ENCODE data around the gene LRP3. TPM values are rescaled to one million over a fixed set of nuclear protein-coding genes. Genes with fewer than 3 reads are reported as not detected.

LRP3 gene
- total RNA-seq, 2 experiments from 2014 or later = 0.11 TPM; not detected in 1

DNA sequence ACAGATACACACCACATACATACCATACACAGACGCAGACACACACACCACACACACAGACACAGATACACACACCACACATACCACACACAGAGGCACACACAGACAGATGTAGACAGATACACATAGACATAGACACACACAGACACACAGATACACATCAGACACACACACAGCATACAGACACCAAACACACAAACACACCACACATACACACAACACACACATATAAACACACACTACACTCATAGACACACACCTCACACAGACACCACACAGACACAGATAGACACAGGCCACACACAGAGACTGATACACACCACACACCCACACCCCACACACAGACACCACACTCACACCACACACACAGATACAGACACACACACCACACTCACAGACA lies 56.4 kb downstream of the LRP3 start:
- Histone ChIP-seq H3K4me1 (ENCODE audit: insufficient read depth, low read length) (peaks cover 6% of the 10 kb centered on the region), H3K27me3 (ENCODE audit: control insufficient read depth in 1 of 2, insufficient read depth in 2 of 2, low read length in 2 of 2) (no peaks in the 10 kb centered on the region), H3K4me3 (ENCODE audit: low read length) (no peak overlapping the region), H3K9me3 (ENCODE audit: control insufficient read depth in 1 of 2, insufficient read depth in 1 of 2, low read length in 2 of 2) (peaks cover 6 to 17% of the 10 kb centered on the region in 2 experiments), H3K27ac (ENCODE audit: low read depth in 1 of 2, low read length in 2 of 2) (no peak overlapping the region), H3K36me3 (ENCODE audit: insufficient read depth, low read length) (no peaks in the 10 kb centered on the region)
- no peaks in the 10 kb centered on the region for H3K9me3 Mint-ChIP-seq
- TF ChIP-seq, protein P1, sequence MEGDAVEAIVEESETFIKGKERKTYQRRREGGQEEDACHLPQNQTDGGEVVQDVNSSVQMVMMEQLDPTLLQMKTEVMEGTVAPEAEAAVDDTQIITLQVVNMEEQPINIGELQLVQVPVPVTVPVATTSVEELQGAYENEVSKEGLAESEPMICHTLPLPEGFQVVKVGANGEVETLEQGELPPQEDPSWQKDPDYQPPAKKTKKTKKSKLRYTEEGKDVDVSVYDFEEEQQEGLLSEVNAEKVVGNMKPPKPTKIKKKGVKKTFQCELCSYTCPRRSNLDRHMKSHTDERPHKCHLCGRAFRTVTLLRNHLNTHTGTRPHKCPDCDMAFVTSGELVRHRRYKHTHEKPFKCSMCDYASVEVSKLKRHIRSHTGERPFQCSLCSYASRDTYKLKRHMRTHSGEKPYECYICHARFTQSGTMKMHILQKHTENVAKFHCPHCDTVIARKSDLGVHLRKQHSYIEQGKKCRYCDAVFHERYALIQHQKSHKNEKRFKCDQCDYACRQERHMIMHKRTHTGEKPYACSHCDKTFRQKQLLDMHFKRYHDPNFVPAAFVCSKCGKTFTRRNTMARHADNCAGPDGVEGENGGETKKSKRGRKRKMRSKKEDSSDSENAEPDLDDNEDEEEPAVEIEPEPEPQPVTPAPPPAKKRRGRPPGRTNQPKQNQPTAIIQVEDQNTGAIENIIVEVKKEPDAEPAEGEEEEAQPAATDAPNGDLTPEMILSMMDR (IDR thresholded peaks at IDR 0.05) = no peak
- DNase-seq = no peak
- no peaks in the 10 kb centered on the region for H3K4me1 Mint-ChIP-seq (ENCODE audit: low read depth)
- H3K27me3 Mint-ChIP-seq = peaks cover 6% of the 10 kb centered on the region
- intact Hi-C loops (cut with DNase I, micrococcal nuclease) = no loop called here
- H3K36me3 Mint-ChIP-seq (ENCODE audit: low read depth) = no peaks in the 10 kb centered on the region
- H3K27ac Mint-ChIP-seq = no peak overlapping the region
- no peak overlapping the region for H3K4me3 Mint-ChIP-seq
- POLR2A ChIA-PET = no interaction called here
- CTCF ChIA-PET = no interaction called here
- ATAC-seq (ENCODE audit: poor library complexity) = no peak

- H3K27ac Mint-ChIP-seq = no peak overlapping the region
- peaks cover 11% of the 10 kb centered on the region for H3K27me3 Mint-ChIP-seq
- peaks cover 6% of the 10 kb centered on the region for H3K4me1 ChIP-seq (ENCODE audit: insufficient read depth, low read length)
- DNase-seq (no peak), ATAC-seq (ENCODE audit: poor library complexity) (no peak)
- H3K4me3 Mint-ChIP-seq = no peak overlapping the region
- no peaks in the 10 kb centered on the region for H3K4me1 Mint-ChIP-seq (ENCODE audit: low read depth)
- H3K36me3 Mint-ChIP-seq (ENCODE audit: low read depth) = no peaks in the 10 kb centered on the region
- POLR2A ChIA-PET = no interaction called here
- CTCF ChIA-PET = no interaction called here
- intact Hi-C loops (cut with DNase I, micrococcal nuclease) = no loop called here
- H3K4me3 ChIP-seq (ENCODE audit: low read length) = no peak overlapping the region
- H3K27ac ChIP-seq (ENCODE audit: low read depth in 1 of 2, low read length in 2 of 2) = no peak overlapping the region
- H3K27me3 ChIP-seq (ENCODE audit: control insufficient read depth in 1 of 2, insufficient read depth in 2 of 2, low read length in 2 of 2) = no peaks in the 10 kb centered on the region
- no peaks in the 10 kb centered on the region for H3K36me3 ChIP-seq (ENCODE audit: insufficient read depth, low read length)
- no peaks in the 10 kb centered on the region for H3K9me3 Mint-ChIP-seq
- H3K9me3 ChIP-seq (ENCODE audit: control insufficient read depth in 1 of 2, insufficient read depth in 1 of 2, low read length in 2 of 2) = peaks cover under 1 to 11% of the 10 kb centered on the region in 2 experiments
- TF ChIP-seq, protein P1 (IDR thresholded peaks at IDR 0.05) = no peak
Measured at GRCh38 chr19:33251076-33251475, 56.9 kb downstream of the LRP3 start.

DNA sequence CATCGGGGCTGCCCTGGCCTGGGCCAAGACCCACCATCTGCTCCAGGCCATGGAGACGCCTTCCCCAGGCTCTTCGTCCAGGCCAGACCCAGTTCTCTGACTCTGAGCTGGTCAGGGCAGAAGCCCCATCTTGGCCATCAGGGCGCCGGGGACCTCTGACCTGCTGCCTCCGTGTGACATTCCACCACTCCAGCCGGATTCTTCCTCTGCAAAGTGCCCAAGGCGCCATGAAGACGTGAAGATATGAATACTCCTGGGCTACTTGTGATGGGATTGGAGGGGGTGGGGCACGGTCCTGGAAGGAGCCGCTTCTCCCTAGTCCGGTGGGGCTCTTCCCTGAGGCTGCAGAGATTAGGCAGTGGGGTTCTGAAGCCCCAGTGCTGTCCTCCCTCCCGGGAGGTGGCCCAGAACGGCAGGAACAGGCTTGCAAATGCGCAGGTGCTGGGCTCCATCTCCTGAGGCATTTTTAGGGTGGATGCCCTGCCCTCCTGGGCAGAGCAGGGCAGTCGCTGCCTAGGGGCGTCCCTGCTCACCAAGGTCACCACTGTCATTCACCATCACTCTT lies 57.5 kb downstream of the LRP3 start:
- H3K4me1 ChIP-seq (ENCODE audit: insufficient read depth, low read length) = peaks cover 6% of the 10 kb centered on the region
- DNase-seq (no peak), ATAC-seq (ENCODE audit: poor library complexity) (no peak)
- H3K9me3 Mint-ChIP-seq = no peaks in the 10 kb centered on the region
- TF ChIP-seq, protein P1 (IDR thresholded peaks at IDR 0.05) = no peak
- CTCF ChIA-PET = no interaction called here
- H3K27ac Mint-ChIP-seq = no peak overlapping the region
- no peak overlapping the region for H3K27ac ChIP-seq (ENCODE audit: low read depth in 1 of 2, low read length in 2 of 2)
- peaks cover 11% of the 10 kb centered on the region for H3K27me3 Mint-ChIP-seq
- POLR2A ChIA-PET = no interaction called here
- peaks cover 0 to 6% of the 10 kb centered on the region in 2 experiments for H3K9me3 ChIP-seq (ENCODE audit: control insufficient read depth in 1 of 2, insufficient read depth in 1 of 2, low read length in 2 of 2)
- H3K27me3 ChIP-seq (ENCODE audit: control insufficient read depth in 1 of 2, insufficient read depth in 2 of 2, low read length in 2 of 2) = no peaks in the 10 kb centered on the region
- H3K4me3 Mint-ChIP-seq = no peak overlapping the region
- no peaks in the 10 kb centered on the region for H3K36me3 Mint-ChIP-seq (ENCODE audit: low read depth)
- no peaks in the 10 kb centered on the region for H3K36me3 ChIP-seq (ENCODE audit: insufficient read depth, low read length)
- H3K4me3 ChIP-seq (ENCODE audit: low read length) = no peak overlapping the region
- H3K4me1 Mint-ChIP-seq (ENCODE audit: low read depth) = no peaks in the 10 kb centered on the region
- intact Hi-C loops (cut with DNase I, micrococcal nuclease) = no loop called here

Measured in CD4-positive, alpha-beta T cell (primary cell).